ENCODE data around the gene ENO1. TPM values are rescaled to one million over a fixed set of nuclear protein-coding genes. Genes with fewer than 3 reads are reported as not detected.
"Not testable (repeated sequence)": the region's sequence is repeated elsewhere in the genome, so short reads cannot be mapped to it uniquely, and the experiment has no call there.

Gene ENO1
- total and polyA plus RNA-seq, 7 donors, result 265 to 968 (median 324) TPM

- intact Hi-C loops (cut with DNase I), result no loop called here
- H3K27ac ChIP-seq, result no peak overlapping the region
- TF ChIP-seq POLR2A (IDR thresholded peaks at IDR 0.05) (no peak), POLR2AphosphoS5 (IDR thresholded peaks at IDR 0.05) (no peak), EP300 (IDR thresholded peaks at IDR 0.05) (no peak), CTCF (IDR thresholded peaks at IDR 0.05) (no peak)
- H3K27me3 ChIP-seq, result no peaks in the 10 kb centered on the region
- H3K4me1 ChIP-seq, result peaks cover 0 to under 1% (median 0%) of the 10 kb centered on the region in 4 donors
- WGBS, 2 donors, result 88 to 95% methylated on average over 9 of the region's 9 CpGs
- DNase-seq, result no peak
- H3K9me3 ChIP-seq, result no peaks in the 10 kb centered on the region
- no peaks in the 10 kb centered on the region for H3K36me3 ChIP-seq
- no peak overlapping the region for H3K4me3 ChIP-seq
Measured at GRCh38 chr1:8922962-8923361, 44.5 kb upstream of the ENO1 start.

GRCh38 chr1:8917536-8917935, 39.0 kb upstream of the ENO1 start:
- WGBS, 2 donors, result 63 to 80% methylated on average over 10 of the region's 10 CpGs
- intact Hi-C loops (cut with DNase I), result loop anchor here (5.0 to 10.0 kb wide), 2 partner anchors 90 to 277 kb away; no protein-coding TSS in a partner anchor
- not testable (repeated sequence) for H3K27ac ChIP-seq

GRCh38 chr1:8915446-8915845, 37.0 kb upstream of the ENO1 start:
- H3K27me3 ChIP-seq, result no peaks in the 10 kb centered on the region
- no peaks in the 10 kb centered on the region for H3K36me3 ChIP-seq
- H3K4me3 ChIP-seq, result no peak overlapping the region
- no peak for DNase-seq
- 64 to 67% methylated on average over 3 of the region's 3 CpGs for WGBS, 2 donors
- H3K4me1 ChIP-seq, result peaks cover 0 to 3% (median 0%) of the 10 kb centered on the region in 4 donors
- H3K9me3 ChIP-seq, result no peaks in the 10 kb centered on the region
- H3K27ac ChIP-seq, result no peak overlapping the region
- TF ChIP-seq POLR2A (IDR thresholded peaks at IDR 0.05) (no peak), EP300 (IDR thresholded peaks at IDR 0.05) (no peak), POLR2AphosphoS5 (IDR thresholded peaks at IDR 0.05) (no peak), CTCF (IDR thresholded peaks at IDR 0.05) (no peak)
- intact Hi-C loops (cut with DNase I), result loop anchor here (5.0 to 10.0 kb wide), 2 partner anchors 92 to 279 kb away; no protein-coding TSS in a partner anchor

More at GRCh38 chr1:8917536-8917935, 39.0 kb upstream of the ENO1 start:
- H3K4me3 ChIP-seq, DNase-seq, H3K9me3 ChIP-seq, H3K4me1 ChIP-seq, H3K36me3 ChIP-seq, H3K27me3 ChIP-seq: not testable (repeated sequence)

GRCh38 chr1:8914466-8914865, 36.0 kb upstream of the ENO1 start:
- no peaks in the 10 kb centered on the region for H3K36me3 ChIP-seq
- intact Hi-C loops (cut with DNase I), result loop anchor here (10.0 kb wide), 1 partner anchor 280 kb away; no protein-coding TSS in a partner anchor
- no peak overlapping the region for H3K4me3 ChIP-seq
- TF ChIP-seq EP300 (IDR thresholded peaks at IDR 0.05) (no peak), CTCF (IDR thresholded peaks at IDR 0.05) (no peak), POLR2A (IDR thresholded peaks at IDR 0.05) (no peak), POLR2AphosphoS5 (IDR thresholded peaks at IDR 0.05) (no peak)
- peaks cover 0 to 3% (median 0%) of the 10 kb centered on the region in 4 donors for H3K4me1 ChIP-seq
- H3K27me3 ChIP-seq, result no peaks in the 10 kb centered on the region
- 92 to 93% methylated on average over 7 of the region's 7 CpGs for WGBS, 2 donors
- H3K27ac ChIP-seq, result no peak overlapping the region
- no peaks in the 10 kb centered on the region for H3K9me3 ChIP-seq
- DNase-seq, result no peak

GRCh38 chr1:8913457-8913856, 35.0 kb upstream of the ENO1 start:
- no peak overlapping the region for H3K4me3 ChIP-seq
- no peaks in the 10 kb centered on the region for H3K9me3 ChIP-seq
- intact Hi-C loops (cut with DNase I), result loop anchor here (10.0 kb wide), 1 partner anchor 281 kb away; no protein-coding TSS in a partner anchor
- DNase-seq, result no peak
- H3K36me3 ChIP-seq, result no peaks in the 10 kb centered on the region
- WGBS, 2 donors, result 71 to 89% methylated on average over 9 of the region's 9 CpGs
- H3K4me1 ChIP-seq, result peaks cover 0 to 3% (median 0%) of the 10 kb centered on the region in 4 donors
- no peaks in the 10 kb centered on the region for H3K27me3 ChIP-seq
- no peak overlapping the region for H3K27ac ChIP-seq
- no peak for TF ChIP-seq CTCF (IDR thresholded peaks at IDR 0.05)
- no peak for TF ChIP-seq POLR2AphosphoS5 (IDR thresholded peaks at IDR 0.05)
- no peak for TF ChIP-seq EP300 (IDR thresholded peaks at IDR 0.05)
- no peak for TF ChIP-seq POLR2A (IDR thresholded peaks at IDR 0.05)

All from sigmoid colon (tissue), 7 donors.